HPDE6-E6E7 (cell line): ENCODE data around the gene ATG4A.
A peak's percentile ranks its signal among the peaks of the same experiment; 100 is the strongest.

Experiments used
- DNase-seq: peaks from one replicate; pipeline ENCODE4 v3.0.0; 2011; ENCODE audit warnings: missing footprints; ENCODE audit errors: extremely low spot score

ATG4A gene

GRCh38 chrX:108168961-108169740 is 77.6 kb downstream of the ATG4A start:
- no peak for DNase-seq

GRCh38 chrX:108169768-108170167 is 78.2 kb downstream of the ATG4A start:
- no peak for DNase-seq

DNA sequence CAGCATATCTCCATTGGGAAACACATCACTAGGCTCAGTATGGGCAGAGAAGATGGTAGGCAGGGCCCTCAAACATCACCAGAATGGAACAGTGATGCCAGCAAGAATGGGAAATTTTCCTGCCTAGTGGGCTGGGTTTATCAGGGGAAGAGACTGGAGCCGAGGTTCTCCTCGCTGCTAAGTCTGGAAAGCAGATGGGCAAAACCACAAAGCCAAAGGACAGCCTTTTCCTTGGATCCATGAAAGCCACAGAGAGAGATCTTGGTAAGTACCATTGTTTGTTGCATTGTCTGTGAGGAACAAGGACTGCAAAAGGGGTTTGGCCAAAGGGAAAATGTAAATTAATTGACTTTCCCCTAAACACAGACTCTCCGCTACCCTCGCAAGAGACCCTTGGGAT is 80.1 kb downstream of the ATG4A start:
- DNase-seq, result no peak

DNA sequence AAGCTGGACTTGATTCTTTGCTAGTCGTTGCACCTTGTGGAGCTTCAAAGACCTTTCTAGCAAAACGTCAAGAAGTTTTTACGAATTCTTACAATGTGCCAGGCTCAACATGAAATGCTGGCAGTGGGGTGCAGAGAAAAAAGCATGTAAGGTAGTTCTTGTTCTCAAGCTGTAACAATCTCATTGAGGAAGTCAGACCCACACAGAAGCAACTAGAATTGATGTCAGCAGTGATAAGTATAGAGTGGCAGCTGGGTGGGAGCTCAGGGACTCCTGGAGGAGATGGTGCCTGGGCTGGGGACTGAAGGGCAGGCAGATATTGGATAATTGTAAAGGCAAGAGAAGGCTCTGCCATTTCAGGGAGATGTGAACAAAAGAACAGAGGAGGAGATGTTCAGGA is 82.3 kb downstream of the ATG4A start:
- DNase-seq, result no peak

DNA sequence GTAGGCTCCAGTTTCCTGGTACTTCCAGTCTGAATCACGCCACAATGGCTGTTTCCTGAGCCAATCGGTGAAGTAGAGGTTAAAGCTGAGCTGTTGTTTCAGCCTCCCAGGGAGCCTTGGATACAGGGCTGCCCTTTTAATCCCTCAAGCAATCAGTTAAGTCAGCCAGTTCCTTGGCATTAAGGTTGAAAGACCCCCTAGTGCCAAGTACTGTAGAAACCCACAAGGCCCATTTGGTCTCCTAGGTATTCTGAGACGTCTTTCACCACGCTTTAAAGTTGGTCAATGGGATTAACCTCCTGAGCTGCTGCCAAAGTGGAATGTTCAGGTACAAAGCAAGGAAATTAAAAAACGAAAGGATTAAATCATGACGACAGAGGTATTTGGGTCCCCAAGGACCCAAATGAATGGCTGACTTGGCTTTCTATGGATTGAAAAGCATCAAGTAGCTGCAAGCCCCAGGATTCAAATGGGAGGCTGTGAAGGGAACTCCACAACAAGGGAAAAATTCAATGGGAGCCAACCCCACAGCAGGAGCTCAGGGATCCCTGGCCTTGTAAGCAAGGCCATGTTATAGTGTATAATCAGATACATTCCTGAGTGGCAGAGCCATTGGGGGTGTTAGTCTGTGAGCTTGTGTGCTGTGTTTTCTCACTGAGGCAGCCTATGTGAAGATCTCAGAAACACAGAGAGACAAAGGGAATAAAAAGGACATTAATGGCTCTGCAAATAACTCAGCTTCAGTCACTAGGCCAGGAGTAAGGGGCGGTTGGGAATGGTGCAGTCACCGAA is 86.0 kb downstream of the ATG4A start:
- no peak for DNase-seq

GRCh38 chrX:108178143-108178498 is 86.5 kb downstream of the ATG4A start:
- no peak for DNase-seq

- peak; percentile 40 for DNase-seq
Observed at GRCh38 chrX:108186811-108187210, 95.2 kb downstream of the ATG4A start.

- no peak for DNase-seq
Observed at GRCh38 chrX:108198420-108198819, 106.8 kb downstream of the ATG4A start.

- no peak for DNase-seq
Observed at GRCh38 chrX:108199041-108199440, 107.5 kb downstream of the ATG4A start.

GRCh38 chrX:108199691-108200090 is 108.1 kb downstream of the ATG4A start:
- no peak for DNase-seq

DNA sequence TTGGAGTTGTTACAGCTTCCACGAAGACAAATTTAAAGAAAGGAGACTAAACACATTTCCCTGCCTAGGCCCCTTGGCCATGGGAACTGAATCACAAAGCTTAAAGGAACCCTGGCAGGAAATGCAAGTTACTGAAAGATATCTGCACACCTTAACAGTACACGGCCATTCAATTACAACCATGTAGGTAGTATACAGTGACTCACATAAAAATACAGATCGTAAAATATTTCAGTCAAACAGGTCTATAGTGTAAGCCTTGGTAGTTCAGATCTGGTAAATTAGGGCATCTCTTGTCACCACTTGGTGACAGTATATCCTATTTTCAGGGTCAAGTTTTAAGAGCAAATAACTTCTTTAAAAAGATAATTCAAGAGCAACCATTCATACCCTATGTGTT is 112.0 kb downstream of the ATG4A start:
- no peak for DNase-seq
